ENCODE data around the gene SPRR1B.

DNA sequence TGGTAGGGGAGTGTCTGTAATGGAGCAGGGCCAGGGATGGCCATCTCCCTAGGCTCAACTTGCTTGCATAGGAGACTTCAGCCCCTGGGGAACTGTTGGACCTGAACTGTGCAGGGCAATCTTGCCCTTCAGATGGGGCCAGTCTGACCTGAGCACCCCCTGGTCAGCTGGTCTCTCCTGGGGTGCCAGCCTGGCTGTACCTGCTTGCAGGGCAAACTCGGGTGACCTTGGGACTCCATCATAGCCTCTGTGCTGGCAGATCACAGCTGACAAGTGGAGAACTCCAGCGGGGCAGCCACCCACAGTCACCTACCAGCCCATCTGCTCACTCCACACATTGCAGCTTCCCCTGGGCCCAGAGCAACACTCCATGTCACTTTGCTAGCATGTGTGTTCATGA lies 18.2 kb downstream of the SPRR1B start:
- TF ChIP-seq, protein P1, sequence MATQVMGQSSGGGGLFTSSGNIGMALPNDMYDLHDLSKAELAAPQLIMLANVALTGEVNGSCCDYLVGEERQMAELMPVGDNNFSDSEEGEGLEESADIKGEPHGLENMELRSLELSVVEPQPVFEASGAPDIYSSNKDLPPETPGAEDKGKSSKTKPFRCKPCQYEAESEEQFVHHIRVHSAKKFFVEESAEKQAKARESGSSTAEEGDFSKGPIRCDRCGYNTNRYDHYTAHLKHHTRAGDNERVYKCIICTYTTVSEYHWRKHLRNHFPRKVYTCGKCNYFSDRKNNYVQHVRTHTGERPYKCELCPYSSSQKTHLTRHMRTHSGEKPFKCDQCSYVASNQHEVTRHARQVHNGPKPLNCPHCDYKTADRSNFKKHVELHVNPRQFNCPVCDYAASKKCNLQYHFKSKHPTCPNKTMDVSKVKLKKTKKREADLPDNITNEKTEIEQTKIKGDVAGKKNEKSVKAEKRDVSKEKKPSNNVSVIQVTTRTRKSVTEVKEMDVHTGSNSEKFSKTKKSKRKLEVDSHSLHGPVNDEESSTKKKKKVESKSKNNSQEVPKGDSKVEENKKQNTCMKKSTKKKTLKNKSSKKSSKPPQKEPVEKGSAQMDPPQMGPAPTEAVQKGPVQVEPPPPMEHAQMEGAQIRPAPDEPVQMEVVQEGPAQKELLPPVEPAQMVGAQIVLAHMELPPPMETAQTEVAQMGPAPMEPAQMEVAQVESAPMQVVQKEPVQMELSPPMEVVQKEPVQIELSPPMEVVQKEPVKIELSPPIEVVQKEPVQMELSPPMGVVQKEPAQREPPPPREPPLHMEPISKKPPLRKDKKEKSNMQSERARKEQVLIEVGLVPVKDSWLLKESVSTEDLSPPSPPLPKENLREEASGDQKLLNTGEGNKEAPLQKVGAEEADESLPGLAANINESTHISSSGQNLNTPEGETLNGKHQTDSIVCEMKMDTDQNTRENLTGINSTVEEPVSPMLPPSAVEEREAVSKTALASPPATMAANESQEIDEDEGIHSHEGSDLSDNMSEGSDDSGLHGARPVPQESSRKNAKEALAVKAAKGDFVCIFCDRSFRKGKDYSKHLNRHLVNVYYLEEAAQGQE (IDR thresholded peaks at IDR 0.05; ENCODE audit: insufficient read depth in 1 of 2, low read depth in 2 of 2, low read length in 1 of 2) = no peak
- TF ChIP-seq, protein P2, sequence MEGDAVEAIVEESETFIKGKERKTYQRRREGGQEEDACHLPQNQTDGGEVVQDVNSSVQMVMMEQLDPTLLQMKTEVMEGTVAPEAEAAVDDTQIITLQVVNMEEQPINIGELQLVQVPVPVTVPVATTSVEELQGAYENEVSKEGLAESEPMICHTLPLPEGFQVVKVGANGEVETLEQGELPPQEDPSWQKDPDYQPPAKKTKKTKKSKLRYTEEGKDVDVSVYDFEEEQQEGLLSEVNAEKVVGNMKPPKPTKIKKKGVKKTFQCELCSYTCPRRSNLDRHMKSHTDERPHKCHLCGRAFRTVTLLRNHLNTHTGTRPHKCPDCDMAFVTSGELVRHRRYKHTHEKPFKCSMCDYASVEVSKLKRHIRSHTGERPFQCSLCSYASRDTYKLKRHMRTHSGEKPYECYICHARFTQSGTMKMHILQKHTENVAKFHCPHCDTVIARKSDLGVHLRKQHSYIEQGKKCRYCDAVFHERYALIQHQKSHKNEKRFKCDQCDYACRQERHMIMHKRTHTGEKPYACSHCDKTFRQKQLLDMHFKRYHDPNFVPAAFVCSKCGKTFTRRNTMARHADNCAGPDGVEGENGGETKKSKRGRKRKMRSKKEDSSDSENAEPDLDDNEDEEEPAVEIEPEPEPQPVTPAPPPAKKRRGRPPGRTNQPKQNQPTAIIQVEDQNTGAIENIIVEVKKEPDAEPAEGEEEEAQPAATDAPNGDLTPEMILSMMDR (IDR thresholded peaks at IDR 0.05) = no peak
